ENCODE measurements around the gene CFAP221.

Gene CFAP221

GRCh38 chr2:119679526-119679837, 135.2 kb downstream of the CFAP221 start:
- Histone ChIP-seq H3K27ac (ENCODE audit: low read length) (no peak overlapping the region), H3K36me3 (ENCODE audit: control insufficient read depth, insufficient read depth, low read length) (peaks cover 4% of the 10 kb centered on the region), H3K4me3 (ENCODE audit: low read length) (peak overlapping the region; percentile 65), H3K9me3 (ENCODE audit: control insufficient read depth, insufficient read depth, low read length) (no peaks in the 10 kb centered on the region), H3K4me1 (ENCODE audit: control insufficient read depth, insufficient read depth, low read length) (peaks cover 2% of the 10 kb centered on the region), H3K27me3 (ENCODE audit: control insufficient read depth, insufficient read depth, low read length) (no peaks in the 10 kb centered on the region)
- WGBS (ENCODE audit: insufficient coverage, insufficient read length): no CpG with 5 or more reads among the region's 9 CpGs
- DNase-seq (ENCODE audit: low read depth, low spot score): no peak

- no CpG with 5 or more reads among the region's 2 CpGs for WGBS (ENCODE audit: insufficient coverage, insufficient read length)
- H3K27ac ChIP-seq (ENCODE audit: low read length): no peak overlapping the region
These were observed 135.6 kb downstream of the CFAP221 start for GRCh38 chr2:119679846-119680245.

GRCh38 chr2:119680457-119681202, 136.4 kb downstream of the CFAP221 start:
- Histone ChIP-seq H3K4me1 (ENCODE audit: control insufficient read depth, insufficient read depth, low read length) (peaks cover 2% of the 10 kb centered on the region), H3K4me3 (ENCODE audit: low read length) (no peak overlapping the region), H3K27ac (ENCODE audit: low read length) (no peak overlapping the region), H3K9me3 (ENCODE audit: control insufficient read depth, insufficient read depth, low read length) (no peaks in the 10 kb centered on the region), H3K36me3 (ENCODE audit: control insufficient read depth, insufficient read depth, low read length) (peaks cover 4% of the 10 kb centered on the region), H3K27me3 (ENCODE audit: control insufficient read depth, insufficient read depth, low read length) (no peaks in the 10 kb centered on the region)
- WGBS (ENCODE audit: insufficient coverage, insufficient read length): no CpG with 5 or more reads among the region's 13 CpGs
- DNase-seq (ENCODE audit: low read depth, low spot score): no peak

More at GRCh38 chr2:119679846-119680245, 135.6 kb downstream of the CFAP221 start:
- H3K9me3 ChIP-seq (ENCODE audit: control insufficient read depth, insufficient read depth, low read length): no peaks in the 10 kb centered on the region
- H3K4me1 ChIP-seq (ENCODE audit: control insufficient read depth, insufficient read depth, low read length): peaks cover 2% of the 10 kb centered on the region
- no peaks in the 10 kb centered on the region for H3K27me3 ChIP-seq (ENCODE audit: control insufficient read depth, insufficient read depth, low read length)
- peaks cover 4% of the 10 kb centered on the region for H3K36me3 ChIP-seq (ENCODE audit: control insufficient read depth, insufficient read depth, low read length)
- peak overlapping the region; percentile 65; the same call in 1 of the 2 replicates for H3K4me3 ChIP-seq (ENCODE audit: low read length)
- no peak for DNase-seq (ENCODE audit: low read depth, low spot score)

GRCh38 chr2:119681203-119681867, 137.1 kb downstream of the CFAP221 start:
- peaks cover 4% of the 10 kb centered on the region for H3K36me3 ChIP-seq (ENCODE audit: control insufficient read depth, insufficient read depth, low read length)
- H3K27me3 ChIP-seq (ENCODE audit: control insufficient read depth, insufficient read depth, low read length): no peaks in the 10 kb centered on the region
- H3K27ac ChIP-seq (ENCODE audit: low read length): no peak overlapping the region
- no peak for DNase-seq (ENCODE audit: low read depth, low spot score)
- H3K9me3 ChIP-seq (ENCODE audit: control insufficient read depth, insufficient read depth, low read length): no peaks in the 10 kb centered on the region
- peaks cover 2% of the 10 kb centered on the region for H3K4me1 ChIP-seq (ENCODE audit: control insufficient read depth, insufficient read depth, low read length)
- WGBS (ENCODE audit: insufficient coverage, insufficient read length): no CpG with 5 or more reads among the region's 25 CpGs
- H3K4me3 ChIP-seq (ENCODE audit: low read length): no peak overlapping the region

GRCh38 chr2:119681868-119682220, 137.6 kb downstream of the CFAP221 start:
- Histone ChIP-seq H3K4me3 (ENCODE audit: low read length) (no peak overlapping the region), H3K27me3 (ENCODE audit: control insufficient read depth, insufficient read depth, low read length) (no peaks in the 10 kb centered on the region), H3K9me3 (ENCODE audit: control insufficient read depth, insufficient read depth, low read length) (no peaks in the 10 kb centered on the region), H3K27ac (ENCODE audit: low read length) (no peak overlapping the region), H3K4me1 (ENCODE audit: control insufficient read depth, insufficient read depth, low read length) (peaks cover 2% of the 10 kb centered on the region), H3K36me3 (ENCODE audit: control insufficient read depth, insufficient read depth, low read length) (peaks cover 4% of the 10 kb centered on the region)
- DNase-seq (ENCODE audit: low read depth, low spot score): no peak
- WGBS (ENCODE audit: insufficient coverage, insufficient read length): no CpG with 5 or more reads among the region's 4 CpGs

- Histone ChIP-seq H3K4me1 (ENCODE audit: control insufficient read depth, insufficient read depth, low read length) (peaks cover 2% of the 10 kb centered on the region), H3K9me3 (ENCODE audit: control insufficient read depth, insufficient read depth, low read length) (no peaks in the 10 kb centered on the region), H3K36me3 (ENCODE audit: control insufficient read depth, insufficient read depth, low read length) (peaks cover 4% of the 10 kb centered on the region), H3K4me3 (ENCODE audit: low read length) (no peak overlapping the region), H3K27ac (ENCODE audit: low read length) (no peak overlapping the region), H3K27me3 (ENCODE audit: control insufficient read depth, insufficient read depth, low read length) (no peaks in the 10 kb centered on the region)
- no peak for DNase-seq (ENCODE audit: low read depth, low spot score)
- no CpG with 5 or more reads among the region's 8 CpGs for WGBS (ENCODE audit: insufficient coverage, insufficient read length)
These were observed 138.3 kb downstream of the CFAP221 start for GRCh38 chr2:119682578-119682977.

GRCh38 chr2:119683074-119683712, 138.9 kb downstream of the CFAP221 start:
- Histone ChIP-seq H3K9me3 (ENCODE audit: control insufficient read depth, insufficient read depth, low read length) (no peaks in the 10 kb centered on the region), H3K4me1 (ENCODE audit: control insufficient read depth, insufficient read depth, low read length) (peaks cover 2% of the 10 kb centered on the region), H3K4me3 (ENCODE audit: low read length) (no peak overlapping the region), H3K27me3 (ENCODE audit: control insufficient read depth, insufficient read depth, low read length) (no peaks in the 10 kb centered on the region), H3K27ac (ENCODE audit: low read length) (no peak overlapping the region), H3K36me3 (ENCODE audit: control insufficient read depth, insufficient read depth, low read length) (peaks cover 4% of the 10 kb centered on the region)
- WGBS (ENCODE audit: insufficient coverage, insufficient read length): no CpG with 5 or more reads among the region's 7 CpGs
- DNase-seq (ENCODE audit: low read depth, low spot score): no peak

- WGBS (ENCODE audit: insufficient coverage, insufficient read length): no CpG with 5 or more reads among the region's 22 CpGs
- H3K4me3 ChIP-seq (ENCODE audit: low read length): no peak overlapping the region
- no peaks in the 10 kb centered on the region for H3K27me3 ChIP-seq (ENCODE audit: control insufficient read depth, insufficient read depth, low read length)
- DNase-seq (ENCODE audit: low read depth, low spot score): no peak
- H3K4me1 ChIP-seq (ENCODE audit: control insufficient read depth, insufficient read depth, low read length): peaks cover 2% of the 10 kb centered on the region
- no peaks in the 10 kb centered on the region for H3K9me3 ChIP-seq (ENCODE audit: control insufficient read depth, insufficient read depth, low read length)
- no peak overlapping the region for H3K27ac ChIP-seq (ENCODE audit: low read length)
- H3K36me3 ChIP-seq (ENCODE audit: control insufficient read depth, insufficient read depth, low read length): peaks cover 4% of the 10 kb centered on the region
These were observed 139.6 kb downstream of the CFAP221 start for GRCh38 chr2:119683713-119684443.

GRCh38 chr2:119684518-119684917, 140.3 kb downstream of the CFAP221 start:
- Histone ChIP-seq H3K27me3 (ENCODE audit: control insufficient read depth, insufficient read depth, low read length) (no peaks in the 10 kb centered on the region), H3K36me3 (ENCODE audit: control insufficient read depth, insufficient read depth, low read length) (peaks cover 4% of the 10 kb centered on the region), H3K4me1 (ENCODE audit: control insufficient read depth, insufficient read depth, low read length) (peaks cover 2% of the 10 kb centered on the region), H3K27ac (ENCODE audit: low read length) (no peak overlapping the region), H3K4me3 (ENCODE audit: low read length) (no peak overlapping the region), H3K9me3 (ENCODE audit: control insufficient read depth, insufficient read depth, low read length) (no peaks in the 10 kb centered on the region)
- no CpG with 5 or more reads among the region's 3 CpGs for WGBS (ENCODE audit: insufficient coverage, insufficient read length)
- no peak for DNase-seq (ENCODE audit: low read depth, low spot score)

GRCh38 chr2:119688616-119689015, 144.4 kb downstream of the CFAP221 start:
- H3K27ac ChIP-seq (ENCODE audit: low read length): no peak overlapping the region
- no CpG with 5 or more reads among the region's 12 CpGs for WGBS (ENCODE audit: insufficient coverage, insufficient read length)

More at GRCh38 chr2:119688616-119689015, 144.4 kb downstream of the CFAP221 start:
- no peaks in the 10 kb centered on the region for H3K36me3 ChIP-seq (ENCODE audit: control insufficient read depth, insufficient read depth, low read length)
- DNase-seq (ENCODE audit: low read depth, low spot score): no peak
- no peaks in the 10 kb centered on the region for H3K27me3 ChIP-seq (ENCODE audit: control insufficient read depth, insufficient read depth, low read length)
- H3K9me3 ChIP-seq (ENCODE audit: control insufficient read depth, insufficient read depth, low read length): no peaks in the 10 kb centered on the region
- no peak overlapping the region for H3K4me3 ChIP-seq (ENCODE audit: low read length)
- H3K4me1 ChIP-seq (ENCODE audit: control insufficient read depth, insufficient read depth, low read length): peaks cover under 1% of the 10 kb centered on the region
